GM18951 (cell line): ENCODE results near the gene DOC2A.

Experiments
- POLR2A ChIP-seq: IDR thresholded peaks from 4 replicates; pipeline ENCODE4 v1.6.1; 2011; ENCODE audit warnings: mild to moderate bottlenecking; ENCODE audit not compliant: insufficient read length, insufficient read depth; ENCODE audit errors: extremely low read depth
- in situ Hi-C: fragments of 300-500 bp; cut with MboI; formaldehyde crosslinking; loops from one replicate; pipeline ENCODE4 v1.12.0; 2022; ENCODE audit warnings: low sequenced_read_pairs, mixed read lengths, inconsistent platforms; ENCODE audit not compliant: unreplicated experiment

DOC2A gene

DNA sequence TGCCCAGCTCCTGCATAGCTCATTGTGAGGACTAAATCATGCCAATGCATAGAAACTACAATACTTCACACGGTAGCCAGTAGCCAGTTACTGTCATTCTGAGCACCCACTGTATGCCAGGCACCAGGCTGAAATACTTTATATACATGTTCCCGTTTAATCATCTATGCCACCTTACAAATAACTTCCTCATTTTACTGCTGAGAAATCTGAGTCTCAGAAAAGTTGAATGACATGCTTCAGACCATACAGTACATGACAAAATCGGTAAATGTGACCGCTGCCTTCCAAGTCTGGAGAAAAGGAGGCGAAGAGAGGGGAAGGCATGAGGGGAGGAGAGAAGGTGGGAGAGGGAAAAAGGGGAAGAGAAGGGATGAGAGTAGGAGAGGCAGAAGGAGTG lies 29.4 kb upstream of the DOC2A start:
- in situ Hi-C loops: loop anchor here (25.0 kb wide), 1 partner anchor 928 kb away; no protein-coding TSS in a partner anchor
- TF ChIP-seq POLR2A: no peak

DNA sequence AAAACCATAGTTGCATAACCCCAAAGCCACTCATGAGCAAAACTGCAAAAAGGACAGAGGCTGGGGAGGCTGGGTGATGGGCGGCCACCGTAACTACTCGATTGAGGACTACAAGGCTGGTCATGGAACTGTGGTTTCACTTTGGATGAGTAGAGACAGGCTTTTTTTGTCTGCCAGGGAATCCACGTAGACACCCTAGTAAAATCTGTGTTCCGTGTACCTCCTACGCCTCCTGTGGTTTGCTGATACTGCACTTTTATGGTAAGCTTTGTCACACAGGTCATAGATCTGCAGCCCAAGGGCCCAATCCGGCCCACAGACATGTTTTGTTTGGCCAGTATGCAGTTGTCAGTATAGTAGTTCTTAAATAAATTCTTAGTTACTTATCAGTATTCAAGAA lies 22.4 kb upstream of the DOC2A start:
- in situ Hi-C loops: loop anchor here (25.0 kb wide), 1 partner anchor 921 kb away; no protein-coding TSS in a partner anchor
- TF ChIP-seq POLR2A: no peak

DNA sequence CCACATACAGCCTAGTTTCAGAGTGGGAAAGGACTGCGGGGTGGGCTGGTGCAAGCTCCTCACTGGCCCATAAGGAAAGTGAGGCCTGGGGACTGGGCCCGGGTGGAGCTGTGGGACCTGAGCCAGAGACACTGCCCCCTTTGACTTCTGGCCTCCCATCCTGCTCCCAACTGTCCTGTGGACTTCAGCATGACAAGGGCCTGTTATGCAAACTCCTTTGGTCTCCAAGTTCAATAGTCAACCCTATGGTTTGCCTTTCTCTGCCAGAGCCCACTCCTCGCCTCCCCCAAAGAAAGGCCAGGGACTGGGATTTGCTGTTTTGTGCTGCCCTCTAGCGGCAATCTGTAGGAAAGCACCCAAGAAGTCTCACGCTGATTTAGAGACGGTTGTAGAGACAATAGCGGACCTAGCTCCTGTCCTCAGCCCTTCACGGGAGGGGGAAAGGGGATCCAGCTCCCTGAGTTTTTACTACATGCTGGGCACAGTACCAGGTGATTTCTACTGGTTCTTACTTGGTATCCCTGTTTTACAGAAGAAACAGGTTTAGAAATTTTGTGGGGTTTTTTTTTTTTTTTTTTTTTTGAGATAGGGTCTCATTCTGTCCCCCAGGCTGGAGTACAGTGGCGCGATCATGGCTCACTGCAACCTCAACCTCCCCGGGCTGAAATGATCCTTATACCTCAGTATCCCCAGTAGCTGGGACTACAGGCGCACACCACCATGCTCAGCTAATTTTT lies 21.4 kb upstream of the DOC2A start:
- in situ Hi-C loops: loop anchor here (25.0 kb wide), 1 partner anchor 920 kb away; no protein-coding TSS in a partner anchor
- TF ChIP-seq POLR2A: no peak

DNA sequence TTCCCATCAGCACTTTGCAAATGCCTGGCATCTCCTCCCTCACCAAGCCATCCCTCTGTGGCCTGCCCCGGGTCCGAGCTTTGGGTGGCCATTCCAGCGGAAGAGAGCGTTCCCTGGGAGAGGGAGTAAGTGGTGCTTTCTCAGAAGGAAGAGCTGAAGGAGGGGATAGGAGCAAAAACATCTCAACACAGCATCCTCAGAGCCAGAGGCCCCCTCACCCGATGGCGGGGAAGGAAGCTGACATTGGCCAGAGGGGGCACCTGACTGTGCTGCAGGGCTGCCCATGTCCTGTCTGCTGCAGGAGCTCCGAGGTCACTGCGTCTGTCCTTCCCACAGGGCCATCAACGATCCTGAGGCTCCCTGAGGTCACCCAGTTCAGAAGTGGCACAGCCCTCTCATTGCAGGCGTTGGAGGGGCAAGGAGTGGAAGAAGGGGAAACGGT lies 20.7 kb upstream of the DOC2A start:
- in situ Hi-C loops: loop anchor here (25.0 kb wide), 1 partner anchor 919 kb away; no protein-coding TSS in a partner anchor
- TF ChIP-seq POLR2A: no peak

DNA sequence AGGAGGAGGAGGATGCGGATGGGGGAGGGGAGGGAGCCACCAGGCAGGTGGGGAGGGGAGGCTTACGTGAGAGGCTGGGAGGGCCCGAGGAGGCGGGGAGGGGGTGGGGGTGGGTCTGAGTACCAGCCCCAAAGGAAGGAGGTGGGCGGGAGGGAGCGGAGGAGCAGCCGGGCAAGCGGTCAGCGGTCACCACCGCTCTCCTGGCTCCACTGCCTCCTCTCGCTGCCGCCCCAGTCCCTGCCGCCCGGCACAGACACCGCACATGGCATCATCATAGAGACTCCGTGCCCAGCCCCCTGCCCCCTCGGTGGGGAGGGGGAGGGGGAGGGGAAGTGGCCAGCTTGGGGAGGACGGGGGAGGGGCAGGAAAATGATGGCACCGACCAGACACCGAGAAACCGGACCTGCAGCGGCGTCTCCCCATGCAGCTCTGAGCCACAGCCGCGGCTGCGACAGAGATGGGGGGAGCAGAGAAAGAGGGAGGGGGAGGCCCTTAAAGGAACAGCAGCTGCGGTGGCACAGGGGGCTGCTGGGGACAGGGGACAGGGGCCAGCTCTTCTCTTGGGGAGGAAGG lies 20.1 kb upstream of the DOC2A start, which contains the start of gene TLCD3B:
TSS of gene TLCD3B (minus strand) at position 431 of the 573 bp plus-strand sequence. CDS start 744 bp downstream, outside the sequence.
- in situ Hi-C loops: loop anchor here (25.0 kb wide), 1 partner anchor 919 kb away; no protein-coding TSS in a partner anchor
- no peak for TF ChIP-seq POLR2A

DNA sequence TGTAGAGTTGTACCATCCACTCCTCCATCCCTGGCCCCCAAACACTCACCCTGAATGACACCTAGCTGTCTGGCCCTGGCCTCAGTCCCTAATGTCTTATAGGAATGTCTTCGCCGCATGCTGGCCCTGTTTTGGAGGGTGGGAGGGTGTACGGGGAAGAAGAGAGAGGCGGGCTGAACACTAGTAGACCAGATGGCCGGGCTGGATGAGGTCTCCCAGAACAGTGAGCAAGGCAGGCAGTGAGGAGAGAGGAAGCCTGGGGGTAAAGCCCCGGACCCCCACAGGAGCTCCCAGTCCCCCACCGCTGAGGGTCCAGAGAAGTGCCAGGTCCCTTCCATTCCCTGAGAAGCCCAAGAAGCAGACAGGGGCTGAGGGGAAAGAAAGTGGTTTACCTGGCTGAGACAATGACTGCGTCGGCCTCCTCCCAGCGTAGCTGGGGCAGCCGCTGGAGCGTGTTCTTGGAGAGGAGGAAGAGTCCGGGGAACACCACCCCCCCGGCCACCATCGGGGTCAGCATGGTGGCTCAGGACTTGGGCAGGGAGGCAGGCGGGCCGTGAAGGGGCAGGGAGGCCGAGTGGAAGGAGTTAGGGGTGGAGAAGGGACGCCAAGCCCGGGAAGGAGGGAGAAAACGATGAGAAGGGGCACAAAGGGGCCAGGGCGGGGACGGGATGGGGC lies 19.3 kb upstream of the DOC2A start:
- in situ Hi-C loops: loop anchor here (25.0 kb wide), 1 partner anchor 918 kb away; no protein-coding TSS in a partner anchor
- no peak for TF ChIP-seq POLR2A

DNA sequence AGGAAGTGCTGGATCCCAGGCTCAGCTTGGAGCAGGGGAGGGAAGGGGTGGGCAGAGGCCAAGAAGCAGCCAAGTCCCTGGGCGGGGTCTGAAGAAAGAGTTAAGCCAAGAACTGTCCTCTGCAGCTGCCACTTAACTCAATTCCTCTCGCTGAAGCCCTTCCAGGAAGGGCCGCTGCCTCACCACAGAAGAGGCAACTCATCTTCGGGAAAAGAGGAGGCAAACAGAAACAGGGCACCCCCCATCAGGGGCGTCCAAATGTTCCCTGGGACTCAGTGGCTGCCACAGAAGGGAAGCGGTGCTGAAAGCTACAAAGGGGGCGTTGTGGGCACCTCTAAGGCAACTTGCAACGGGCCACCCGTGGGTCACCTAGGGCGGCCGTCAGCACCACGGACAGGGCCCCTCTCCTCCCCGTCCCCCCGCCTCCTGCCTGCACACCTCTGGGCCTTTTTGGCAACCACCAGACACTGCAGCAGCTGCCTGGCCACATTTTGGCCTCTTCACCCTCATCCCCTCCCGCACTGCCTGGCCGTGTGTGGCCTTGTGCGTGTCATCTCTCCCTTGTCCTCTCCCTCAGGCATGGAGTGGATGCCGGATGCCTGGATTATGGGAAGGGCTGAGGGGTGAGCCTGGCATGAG lies 17.7 kb upstream of the DOC2A start:
- TF ChIP-seq POLR2A: no peak
- in situ Hi-C loops: loop anchor here (25.0 kb wide), 1 partner anchor 916 kb away; no protein-coding TSS in a partner anchor

DNA sequence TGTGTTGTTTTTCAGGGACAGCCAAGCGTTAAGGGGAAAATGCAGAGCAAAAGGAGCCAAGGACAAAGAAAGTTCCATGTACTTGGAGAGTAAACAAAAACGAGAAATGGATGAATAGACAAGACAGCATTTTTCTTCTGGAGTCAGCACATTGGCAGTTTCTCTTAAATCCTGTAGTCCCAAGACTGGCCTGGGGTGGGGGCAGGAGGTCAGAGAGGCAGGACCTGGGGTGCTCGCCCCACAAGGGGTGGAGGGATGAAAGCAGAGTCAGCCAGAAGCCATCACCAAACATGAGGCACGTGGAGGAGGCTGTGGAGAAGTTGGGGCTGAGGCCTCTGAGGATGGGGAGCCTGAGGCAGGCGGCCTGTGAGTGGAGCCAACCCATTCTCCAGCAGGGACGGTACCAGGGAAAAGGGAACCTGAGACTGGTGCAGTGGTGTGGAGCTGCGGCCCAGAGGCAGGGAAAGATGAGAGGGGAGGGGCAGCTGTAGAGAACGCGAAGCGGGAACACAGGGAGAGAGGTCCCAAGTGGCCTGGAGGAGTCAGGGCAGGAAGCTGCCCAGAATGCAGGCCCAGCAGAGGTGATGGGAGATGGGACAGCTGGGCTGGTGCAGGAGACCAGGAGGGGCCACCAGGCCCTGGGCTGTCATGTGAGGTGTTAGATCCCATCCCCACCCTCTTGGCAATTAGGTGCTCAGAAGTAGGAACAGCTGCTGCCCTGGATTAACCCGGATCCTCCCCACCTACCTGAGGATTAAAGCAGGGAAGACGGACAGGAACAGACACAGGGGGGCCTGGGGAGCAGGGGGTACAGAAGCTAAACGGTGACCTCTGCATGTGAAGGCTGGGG lies 17.0 kb upstream of the DOC2A start:
- no peak for TF ChIP-seq POLR2A
- in situ Hi-C loops: loop anchor here (25.0 kb wide), 1 partner anchor 916 kb away; no protein-coding TSS in a partner anchor

DNA sequence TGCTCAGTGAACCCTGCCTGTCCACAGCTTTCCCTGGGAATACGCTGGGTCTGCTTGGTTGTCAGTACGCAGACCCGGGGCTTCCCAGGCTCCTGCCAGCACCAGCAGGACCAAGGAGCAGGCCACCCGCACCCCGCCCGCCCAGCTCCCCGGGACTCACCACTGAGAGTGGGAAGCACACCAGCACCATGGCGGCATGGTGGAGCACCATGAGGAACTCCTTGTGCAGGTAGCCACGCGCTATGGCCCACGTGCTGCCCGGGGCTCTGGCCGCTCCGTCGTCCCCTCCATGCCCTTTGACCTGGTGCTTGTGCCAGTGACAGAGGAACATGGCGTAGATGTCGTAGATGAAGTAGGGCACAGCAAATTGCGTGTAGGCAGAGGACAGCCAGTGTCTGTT lies 15.6 kb upstream of the DOC2A start:
- in situ Hi-C loops: loop anchor here (25.0 kb wide), 1 partner anchor 914 kb away; no protein-coding TSS in a partner anchor
- TF ChIP-seq POLR2A: no peak

DNA sequence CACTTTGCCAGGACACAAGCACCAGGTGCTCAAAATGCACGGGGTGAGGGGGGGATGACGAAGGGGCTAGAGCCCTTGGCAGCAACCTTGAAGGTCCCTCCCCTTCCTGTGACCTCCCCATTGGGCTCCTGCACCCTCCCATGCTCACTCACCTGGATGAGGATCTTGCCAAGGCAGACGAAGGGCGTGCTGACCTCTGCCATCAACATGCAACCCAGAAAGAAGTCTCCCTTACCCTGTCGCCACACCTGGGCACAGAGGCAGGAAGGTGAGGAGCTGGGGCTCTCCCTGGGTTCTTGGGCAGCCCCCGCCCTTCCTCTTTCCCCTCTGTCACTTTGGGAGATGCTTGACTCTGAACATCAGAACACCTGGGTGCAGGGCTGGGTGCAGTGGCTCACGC lies 14.7 kb upstream of the DOC2A start:
- in situ Hi-C loops: loop anchor here (25.0 kb wide), 1 partner anchor 913 kb away; no protein-coding TSS in a partner anchor
- TF ChIP-seq POLR2A: no peak

DNA sequence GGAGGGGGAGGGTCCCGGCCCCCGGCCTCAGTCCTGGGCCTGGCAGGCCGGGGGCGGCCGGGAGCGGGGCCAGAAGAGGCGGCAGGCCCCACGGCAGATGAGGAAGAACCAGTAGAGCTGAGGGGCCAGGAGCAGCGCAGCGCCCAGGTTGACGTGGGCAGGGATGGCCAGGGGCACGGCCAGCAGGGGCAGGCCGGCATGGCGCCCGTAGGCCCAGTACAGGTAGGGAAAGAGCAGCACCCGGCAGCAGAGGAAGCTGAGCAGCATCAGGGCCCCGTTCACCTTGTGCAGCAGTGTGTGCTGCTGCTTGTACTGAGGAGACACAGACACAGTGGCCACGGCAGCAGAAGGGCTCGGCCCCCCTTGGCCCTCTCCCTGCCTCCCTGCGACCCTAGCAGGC lies 14.3 kb upstream of the DOC2A start:
- in situ Hi-C loops: loop anchor here (25.0 kb wide), 1 partner anchor 913 kb away; no protein-coding TSS in a partner anchor

DNA sequence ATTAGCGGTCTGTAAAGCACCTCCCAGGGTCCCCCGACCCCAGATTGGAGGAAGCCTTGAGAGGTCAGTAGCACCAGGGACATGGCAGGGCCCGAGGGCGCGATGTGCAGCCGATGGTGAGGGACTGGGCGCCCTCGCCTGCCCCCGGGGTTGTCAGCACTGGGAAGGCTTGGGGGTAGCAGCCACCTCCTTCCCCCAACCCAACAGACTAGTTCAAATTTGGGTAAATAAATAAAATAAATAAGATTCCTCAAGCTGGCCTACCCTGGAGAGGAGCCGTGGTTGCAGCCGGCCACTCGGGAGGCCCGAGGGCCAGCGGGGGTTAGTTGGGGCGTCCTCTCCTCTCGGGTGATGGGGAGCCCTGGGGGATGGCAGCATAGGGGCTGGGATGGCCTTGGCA lies 13.6 kb upstream of the DOC2A start:
- in situ Hi-C loops: loop anchor here (25.0 kb wide), 1 partner anchor 337 kb away; the partner anchor contains the start of gene QPRT
- no peak for TF ChIP-seq POLR2A

More for the DNA sequence above, 14.3 kb upstream of the DOC2A start:
- no peak for TF ChIP-seq POLR2A

DNA sequence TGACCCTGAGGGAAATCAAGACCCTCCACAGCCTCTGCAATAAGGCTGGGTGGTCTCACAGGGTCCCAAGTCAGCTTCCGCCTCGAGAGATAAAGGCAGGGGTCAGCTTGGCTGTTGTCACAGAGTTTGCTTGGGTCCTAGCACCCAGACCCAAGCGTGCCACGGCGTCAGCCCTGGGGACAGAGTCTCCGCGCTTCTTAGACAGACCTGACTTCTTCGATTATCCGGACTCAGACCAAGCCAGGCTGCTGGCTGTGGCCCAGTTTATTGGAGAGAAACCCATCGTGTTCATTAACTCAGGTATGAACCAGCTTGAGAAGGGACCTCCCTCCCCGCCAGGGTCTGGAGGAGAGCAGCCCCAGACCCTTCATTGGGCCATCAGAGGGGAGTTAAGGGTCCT lies 12.8 kb upstream of the DOC2A start:
- in situ Hi-C loops: loop anchor here (25.0 kb wide), 1 partner anchor 336 kb away; the partner anchor contains the start of gene QPRT
- TF ChIP-seq POLR2A: no peak
